Activated T-cell treated with anti-CD3 and anti-CD28 coated beads, Interleukin-2, amount 50 U/mL, for 4 hours (primary cell): ENCODE data around the gene AIM2. TPM values are rescaled to one million over a fixed set of nuclear protein-coding genes. Genes with fewer than 3 reads are reported as not detected.
A peak's percentile ranks its signal among the peaks of the same experiment; 100 is the strongest.
"Not testable (repeated sequence)": the region's sequence is repeated elsewhere in the genome, so short reads cannot be mapped to it uniquely, and the experiment has no call there.

Experiments
- ATAC-seq, 2 donors: fragments of 200-7000 bp; cut with Tn5 transposase; one replicate each; pipeline ENCODE4 v1.10.0; 2021
- DNase-seq: peaks from one replicate; pipeline ENCODE4 v3.0.0-alpha.2; 2020
- H3K27me3 Mint-ChIP-seq: one replicate; pipeline ENCODE4 v1.8.0; 2021; ENCODE audit warnings: low read depth, mixed read lengths
- H3K36me3 Mint-ChIP-seq: one replicate; pipeline ENCODE4 v1.8.0; 2022; ENCODE audit warnings: mixed read lengths; ENCODE audit not compliant: insufficient read depth
- H3K4me1 Mint-ChIP-seq: one replicate; pipeline ENCODE4 v1.8.0; 2021; ENCODE audit warnings: low read depth, mixed read lengths
- H3K4me3 Mint-ChIP-seq: one replicate; pipeline ENCODE4 v1.8.0; 2021; ENCODE audit warnings: mild to moderate bottlenecking, moderate library complexity, mixed read lengths
- H3K9me3 Mint-ChIP-seq: one replicate; pipeline ENCODE4 v1.8.0; 2021; ENCODE audit warnings: mixed read lengths
- total RNA-seq, 3 donors: library from RNA; stranded (reverse); gene quantifications; one replicate each; pipeline ENCODE4 v1.2.1, GENCODE V29; 2021

Gene AIM2
- 10 to 100 TPM; 24.7 to 58.8 (median 36.4) TPM for total RNA-seq

- Mint-ChIP-seq H3K4me3 (peak within 1 kb of the TSS; percentile 87), H3K4me1 (peaks cover 34% of the 10 kb centered on the region), H3K27me3 (peaks cover 2% of the 10 kb centered on the region), H3K36me3 (peaks cover 10% of the 10 kb centered on the region), H3K9me3 (no peaks in the 10 kb centered on the region)
- peak; percentile 82 to 84 for ATAC-seq
- peak; percentile 44 for DNase-seq
These were observed at the start of gene AIM2 for GRCh38 chr1:159076438-159077119. TSS of gene AIM2 (minus strand) at chr1:159076766. CDS start at chr1:159073499, 3,267 bp downstream.

GRCh38 chr1:159123587-159123986, 47.0 kb upstream of the AIM2 start:
- Mint-ChIP-seq H3K36me3 (no peaks in the 10 kb centered on the region), H3K27me3 (peaks cover 31% of the 10 kb centered on the region), H3K9me3 (no peaks in the 10 kb centered on the region), H3K4me1 (peaks cover 3% of the 10 kb centered on the region), H3K4me3 (no peak overlapping the region)
- DNase-seq = no peak
- no peak for ATAC-seq

- ATAC-seq = peak in 1 of 2 donors; percentile 54
- DNase-seq = no peak
These were observed 45.5 kb upstream of the AIM2 start for GRCh38 chr1:159122005-159122621.

GRCh38 chr1:159121526-159121925, 45.0 kb upstream of the AIM2 start:
- Mint-ChIP-seq H3K9me3 (no peaks in the 10 kb centered on the region), H3K4me3 (no peak overlapping the region), H3K4me1 (peaks cover 3% of the 10 kb centered on the region), H3K36me3 (no peaks in the 10 kb centered on the region), H3K27me3 (peaks cover 32% of the 10 kb centered on the region)
- no peak for DNase-seq
- ATAC-seq = no peak

More at GRCh38 chr1:159122005-159122621, 45.5 kb upstream of the AIM2 start:
- H3K27me3 Mint-ChIP-seq = peaks cover 32% of the 10 kb centered on the region
- no peaks in the 10 kb centered on the region for H3K9me3 Mint-ChIP-seq
- no peaks in the 10 kb centered on the region for H3K36me3 Mint-ChIP-seq
- no peak overlapping the region for H3K4me3 Mint-ChIP-seq
- peaks cover 3% of the 10 kb centered on the region for H3K4me1 Mint-ChIP-seq

- Mint-ChIP-seq H3K36me3 (no peaks in the 10 kb centered on the region), H3K4me3 (no peak overlapping the region), H3K27me3 (peaks cover 32% of the 10 kb centered on the region), H3K4me1 (peaks cover 3% of the 10 kb centered on the region), H3K9me3 (no peaks in the 10 kb centered on the region)
- DNase-seq = no peak
- no peak for ATAC-seq
These were observed 43.8 kb upstream of the AIM2 start for GRCh38 chr1:159120317-159120716.

GRCh38 chr1:159113596-159114433, 37.2 kb upstream of the AIM2 start:
- H3K36me3 Mint-ChIP-seq = no peaks in the 10 kb centered on the region
- H3K27me3 Mint-ChIP-seq = peaks cover 16% of the 10 kb centered on the region
- H3K4me3 Mint-ChIP-seq = no peak overlapping the region
- no peaks in the 10 kb centered on the region for H3K9me3 Mint-ChIP-seq
- DNase-seq (no peak), ATAC-seq (no peak)
- no peaks in the 10 kb centered on the region for H3K4me1 Mint-ChIP-seq

GRCh38 chr1:159103021-159103420, 26.5 kb upstream of the AIM2 start:
- not testable (repeated sequence) for H3K9me3 Mint-ChIP-seq, H3K36me3 Mint-ChIP-seq, H3K4me3 Mint-ChIP-seq, ATAC-seq, H3K4me1 Mint-ChIP-seq, DNase-seq
- peaks cover 21% of the 10 kb centered on the region for H3K27me3 Mint-ChIP-seq

- no peak for ATAC-seq
- Mint-ChIP-seq H3K9me3 (no peaks in the 10 kb centered on the region), H3K4me3 (no peak overlapping the region), H3K27me3 (peaks cover 12% of the 10 kb centered on the region), H3K36me3 (no peaks in the 10 kb centered on the region), H3K4me1 (no peaks in the 10 kb centered on the region)
- no peak for DNase-seq
These were observed 24.0 kb upstream of the AIM2 start for GRCh38 chr1:159100589-159100988.

- H3K36me3 Mint-ChIP-seq = no peaks in the 10 kb centered on the region
- H3K4me1 Mint-ChIP-seq = no peaks in the 10 kb centered on the region
- ATAC-seq (no peak), DNase-seq (no peak)
- H3K27me3 Mint-ChIP-seq = peaks cover 10% of the 10 kb centered on the region
- H3K4me3 Mint-ChIP-seq = no peak overlapping the region
- H3K9me3 Mint-ChIP-seq = no peaks in the 10 kb centered on the region
These were observed 22.0 kb upstream of the AIM2 start for GRCh38 chr1:159098596-159098995.

- H3K36me3 Mint-ChIP-seq = no peaks in the 10 kb centered on the region
- H3K9me3 Mint-ChIP-seq = no peaks in the 10 kb centered on the region
- peaks cover 46% of the 10 kb centered on the region for H3K4me1 Mint-ChIP-seq
- peak in 1 of 2 donors; percentile 34 for ATAC-seq
- no peak for DNase-seq
- no peaks in the 10 kb centered on the region for H3K27me3 Mint-ChIP-seq
- no peak overlapping the region for H3K4me3 Mint-ChIP-seq
These were observed 15.6 kb upstream of the AIM2 start for GRCh38 chr1:159092036-159092760.

GRCh38 chr1:159091607-159092031, 15.1 kb upstream of the AIM2 start:
- DNase-seq (no peak), ATAC-seq (peak; percentile 43 to 55)
- Mint-ChIP-seq H3K4me1 (peaks cover 49% of the 10 kb centered on the region), H3K9me3 (no peaks in the 10 kb centered on the region), H3K36me3 (no peaks in the 10 kb centered on the region), H3K27me3 (no peaks in the 10 kb centered on the region), H3K4me3 (peak overlapping the region; percentile 4)

- H3K4me3 Mint-ChIP-seq = peak overlapping the region; percentile 4
- H3K4me1 Mint-ChIP-seq = peaks cover 49% of the 10 kb centered on the region
- H3K27me3 Mint-ChIP-seq = no peaks in the 10 kb centered on the region
- H3K9me3 Mint-ChIP-seq = no peaks in the 10 kb centered on the region
- ATAC-seq = peak in 1 of 2 donors; percentile 2
- H3K36me3 Mint-ChIP-seq = no peaks in the 10 kb centered on the region
- DNase-seq = no peak
These were observed 14.6 kb upstream of the AIM2 start for GRCh38 chr1:159091180-159091560.

- Mint-ChIP-seq H3K36me3 (no peaks in the 10 kb centered on the region), H3K9me3 (no peaks in the 10 kb centered on the region), H3K27me3 (no peaks in the 10 kb centered on the region), H3K4me1 (peaks cover 49% of the 10 kb centered on the region), H3K4me3 (no peak overlapping the region)
- DNase-seq (no peak), ATAC-seq (no peak)
These were observed 14.0 kb upstream of the AIM2 start for GRCh38 chr1:159090286-159091179.
